Activated CD8-positive, alpha-beta memory T cell treated with anti-CD3 and anti-CD28 coated beads for 36 hours (primary cell): ENCODE data around the gene BIRC6. TPM values are rescaled to one million over a fixed set of nuclear protein-coding genes. Genes with fewer than 3 reads are reported as not detected.
"Not testable (repeated sequence)": the region's sequence is repeated elsewhere in the genome, so short reads cannot be mapped to it uniquely, and the experiment has no call there.

Experiments
- CTCF ChIA-PET: fragments of 350-600 bp; sonication (Branson Sonifier 250); formaldehyde crosslinking; loops from one replicate; lab custom pipeline; 2021; ENCODE audit warnings: antibody characterized with exemption; lab: Charles Lee
- POLR2A ChIA-PET: fragments of 350-600 bp; sonication (Branson Sonifier 250); formaldehyde crosslinking; loops from one replicate; lab custom pipeline; 2021; ENCODE audit warnings: antibody characterized with exemption; lab: Charles Lee
- total RNA-seq, 2 experiments: library from RNA; stranded (reverse); gene quantifications; one replicate each; pipeline ENCODE4 v1.2.3, GENCODE V29; 2021

The BIRC6 gene
- total RNA-seq, 2 experiments from 2014 or later: 71.2 to 73.6 TPM

- ChIA-PET CTCF (no interaction called here), POLR2A (interaction anchor here (0.6 kb wide), 1 partner anchor 468 kb away, joined by 3 read pairs; no protein-coding TSS in a partner anchor)
Observed at GRCh38 chr2:32489061-32489460, 132.2 kb downstream of the BIRC6 start.

DNA sequence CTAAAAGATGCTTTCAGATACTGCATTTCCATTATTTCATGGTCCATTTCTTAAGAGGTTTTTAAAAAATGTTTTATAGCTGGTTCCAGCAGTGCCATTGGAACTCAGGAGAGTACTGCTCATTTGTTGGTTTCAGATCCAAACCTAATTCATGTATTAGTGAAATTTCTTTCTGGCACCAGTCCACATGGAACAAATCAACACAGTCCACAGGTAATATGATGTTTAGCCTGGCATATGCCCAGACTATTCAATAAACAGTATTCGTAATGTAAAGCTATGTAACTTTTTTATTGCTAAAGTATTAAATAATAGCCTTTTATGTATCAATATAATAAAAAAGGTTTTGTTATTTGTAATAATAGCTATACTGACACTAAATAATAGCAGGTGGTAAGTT lies 134.5 kb downstream of the BIRC6 start:
- ChIA-PET POLR2A (no interaction called here), CTCF (interaction anchor here (0.6 kb wide), 1 partner anchor 450 kb away, joined by 3 read pairs; no protein-coding TSS in a partner anchor)

- CTCF ChIA-PET: no interaction called here
- POLR2A ChIA-PET: no interaction called here
Observed at GRCh38 chr2:32495139-32495538, 138.3 kb downstream of the BIRC6 start.

DNA sequence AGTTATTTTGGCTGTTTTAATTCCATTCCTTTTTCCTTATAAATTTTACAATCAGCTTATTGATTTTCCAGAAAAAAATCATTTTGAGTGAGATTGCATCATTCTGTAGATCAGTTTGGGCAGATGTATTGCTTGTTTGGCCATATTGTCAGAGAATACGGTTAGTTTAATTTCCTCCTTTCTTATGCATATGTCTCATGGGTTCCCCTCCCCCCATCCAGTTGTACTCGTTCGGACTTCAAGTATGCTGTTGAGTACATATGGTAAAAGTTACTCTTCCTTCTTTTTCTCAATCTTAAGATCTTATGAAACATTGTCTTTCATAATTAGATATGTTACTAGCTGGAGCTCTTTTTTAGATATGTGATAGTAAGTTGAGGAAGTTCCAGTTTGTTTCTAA lies 139.8 kb downstream of the BIRC6 start:
- CTCF ChIA-PET: no interaction called here

DNA sequence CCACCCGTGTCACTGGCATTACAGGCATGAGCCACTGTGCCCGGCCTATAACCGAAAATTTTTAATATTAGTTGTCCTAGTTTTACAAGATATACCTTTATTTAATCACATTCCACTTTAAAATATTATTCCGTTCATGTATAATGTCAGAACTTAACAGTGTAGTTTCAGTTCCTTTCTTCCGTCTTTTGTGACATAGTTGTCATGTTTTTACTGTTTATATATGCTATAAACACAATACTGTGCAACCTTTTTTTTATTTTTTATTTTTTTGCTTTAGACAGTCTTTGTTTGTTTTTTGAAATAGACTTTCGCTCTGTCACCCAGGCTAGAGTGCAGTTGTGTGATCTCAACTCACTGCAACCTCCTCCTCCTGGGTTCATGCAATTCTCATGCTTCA lies 141.5 kb downstream of the BIRC6 start:
- CTCF ChIA-PET: no interaction called here

More for the DNA sequence above, 139.8 kb downstream of the BIRC6 start:
- POLR2A ChIA-PET: no interaction called here

DNA sequence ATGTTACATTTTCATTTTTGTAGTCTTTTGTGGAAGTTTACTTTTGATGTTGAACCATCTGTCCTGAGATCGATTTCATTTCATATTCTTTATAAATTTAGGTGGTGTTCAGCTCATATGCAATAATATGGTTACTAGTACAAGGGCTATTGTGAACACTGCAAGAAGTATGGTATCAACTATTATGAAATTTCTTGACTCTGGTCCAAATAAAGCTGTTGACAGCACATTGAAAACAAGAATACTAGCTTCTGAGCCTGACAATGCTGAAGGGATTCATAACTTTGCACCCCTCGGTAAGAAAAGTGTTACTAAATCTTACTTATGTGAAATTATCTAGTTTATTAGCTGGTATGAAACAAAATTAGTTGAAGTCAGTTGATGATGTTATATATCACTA lies 146.1 kb downstream of the BIRC6 start:
- POLR2A ChIA-PET: no interaction called here
- CTCF ChIA-PET: no interaction called here

More for the DNA sequence above, 141.5 kb downstream of the BIRC6 start:
- POLR2A ChIA-PET: no interaction called here

DNA sequence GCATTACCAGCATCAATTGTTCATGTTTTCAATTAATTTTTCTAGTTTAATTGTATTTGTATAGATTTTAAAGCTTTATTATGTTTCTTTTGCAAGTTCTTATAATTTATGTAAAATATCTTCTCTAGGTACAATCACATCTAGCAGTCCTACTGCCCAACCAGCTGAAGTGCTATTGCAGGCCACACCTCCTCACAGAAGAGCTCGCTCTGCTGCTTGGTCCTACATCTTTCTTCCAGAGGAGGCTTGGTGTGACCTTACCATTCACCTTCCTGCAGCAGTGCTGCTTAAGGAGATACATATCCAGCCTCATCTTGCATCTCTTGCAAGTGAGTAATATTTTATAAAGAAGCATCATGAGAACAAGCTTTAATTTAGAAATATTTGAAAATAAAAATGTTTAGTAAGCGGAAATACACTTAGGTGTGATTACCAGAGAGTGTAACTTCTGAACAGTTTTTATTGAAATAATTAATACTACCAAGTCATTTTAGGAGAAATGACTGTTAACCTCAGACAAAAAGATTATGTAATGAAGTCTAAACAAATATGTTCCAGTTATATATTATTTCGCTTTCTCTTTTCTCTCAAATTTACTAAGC lies 148.2 kb downstream of the BIRC6 start:
- CTCF ChIA-PET: no interaction called here
- POLR2A ChIA-PET: no interaction called here

DNA sequence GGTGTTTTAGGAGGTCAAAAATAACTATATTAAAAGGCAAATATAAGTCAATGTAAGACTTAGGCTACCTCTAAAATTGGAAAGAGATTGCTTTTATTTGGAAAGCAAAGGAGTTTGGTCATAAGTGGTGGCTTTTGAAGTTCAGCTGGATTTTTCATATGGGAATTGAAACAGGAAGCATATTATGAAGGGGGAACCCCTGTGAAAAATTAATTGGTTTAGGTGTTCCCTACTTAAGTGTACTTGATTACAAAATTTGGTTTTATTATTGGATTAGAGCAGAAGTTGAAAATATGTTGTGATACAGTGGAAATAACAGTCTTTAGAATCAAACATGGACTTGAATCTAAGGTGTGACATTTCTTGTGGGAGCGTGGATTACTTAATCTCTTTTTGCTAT lies 149.6 kb downstream of the BIRC6 start:
- ChIA-PET POLR2A (no interaction called here), CTCF (no interaction called here)

GRCh38 chr2:32514946-32515345 lies 158.1 kb downstream of the BIRC6 start:
- POLR2A ChIA-PET: no interaction called here
- CTCF ChIA-PET: no interaction called here

GRCh38 chr2:32516567-32516966 lies 159.7 kb downstream of the BIRC6 start:
- ChIA-PET CTCF (no interaction called here), POLR2A (no interaction called here)

GRCh38 chr2:32522770-32523169 lies 165.9 kb downstream of the BIRC6 start:
- CTCF ChIA-PET: no interaction called here
- POLR2A ChIA-PET: no interaction called here

- CTCF ChIA-PET: no interaction called here
- POLR2A ChIA-PET: no interaction called here
Observed at GRCh38 chr2:32523686-32524085, 166.9 kb downstream of the BIRC6 start.

DNA sequence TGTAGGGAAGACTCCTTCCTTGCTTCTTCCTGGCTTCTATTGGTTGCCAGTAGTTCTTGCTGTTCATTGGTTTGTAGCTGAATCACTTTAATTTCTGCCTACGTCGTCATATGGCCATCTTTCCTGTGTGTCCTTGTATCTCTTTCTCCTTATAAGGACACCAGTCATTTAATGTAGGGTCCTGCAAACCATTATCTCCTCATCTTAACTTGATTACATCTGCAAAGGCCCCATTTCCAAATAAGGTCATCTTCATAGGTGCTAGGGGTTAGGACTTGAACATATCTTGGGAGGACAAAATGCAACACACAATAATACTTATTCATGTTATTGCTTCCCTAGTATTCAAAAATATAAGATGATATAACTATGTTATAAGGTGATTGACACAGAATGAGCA lies 175.5 kb downstream of the BIRC6 start:
- ChIA-PET POLR2A (no interaction called here), CTCF (no interaction called here)

DNA sequence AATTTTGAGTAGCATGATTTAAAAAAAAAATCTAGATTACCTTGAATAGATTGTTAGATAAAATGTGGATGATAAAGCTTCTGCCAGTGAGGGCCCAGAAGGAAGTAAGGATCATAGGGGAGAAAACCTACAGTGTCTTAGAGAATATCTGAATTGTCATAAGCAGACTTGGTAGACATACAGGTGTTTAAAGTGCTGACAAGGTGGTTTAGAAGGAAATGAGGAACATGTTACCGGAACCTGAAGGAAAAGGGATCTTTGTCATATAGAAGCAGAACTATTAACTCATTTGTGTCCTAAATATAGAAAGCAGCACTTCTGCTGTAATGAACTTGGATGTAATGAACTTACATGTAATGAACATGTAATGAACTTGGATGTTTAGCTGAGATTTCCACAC lies 176.1 kb downstream of the BIRC6 start:
- CTCF ChIA-PET: no interaction called here
- POLR2A ChIA-PET: no interaction called here

GRCh38 chr2:32534831-32535230 lies 178.0 kb downstream of the BIRC6 start:
- POLR2A ChIA-PET: interaction anchor here (0.5 kb wide), 1 partner anchor 220 kb away, joined by 6 read pairs; no protein-coding TSS in a partner anchor
- CTCF ChIA-PET: no interaction called here

DNA sequence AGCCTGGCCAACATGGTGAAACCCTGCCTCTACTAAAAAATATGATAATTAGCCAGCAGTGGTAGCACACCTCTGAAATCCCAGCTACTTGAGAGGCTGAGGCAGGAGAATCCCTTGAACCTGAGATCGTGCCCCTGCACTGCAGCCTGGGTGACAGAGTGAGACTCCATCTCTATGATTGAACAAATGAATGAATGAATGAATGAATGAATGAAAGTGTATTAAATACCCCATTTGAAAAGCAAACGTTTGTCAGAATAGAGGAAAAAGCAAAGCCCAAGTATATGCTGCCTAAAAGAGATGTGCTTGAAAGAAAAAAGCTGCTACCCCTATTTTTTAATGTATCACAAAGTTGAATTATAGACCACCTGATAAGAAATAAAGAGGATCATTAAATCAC lies 181.9 kb downstream of the BIRC6 start:
- ChIA-PET POLR2A (no interaction called here), CTCF (no interaction called here)

- CTCF ChIA-PET, POLR2A ChIA-PET: not testable (repeated sequence)
Observed at GRCh38 chr2:32552483-32552882, 195.7 kb downstream of the BIRC6 start.

- POLR2A ChIA-PET: no interaction called here
- CTCF ChIA-PET: interaction anchor here (0.6 kb wide), 1 partner anchor 86 kb away, joined by 3 read pairs; no protein-coding TSS in a partner anchor
Observed at GRCh38 chr2:32553829-32554432, 197.1 kb downstream of the BIRC6 start.

- CTCF ChIA-PET: no interaction called here
- POLR2A ChIA-PET: no interaction called here
Observed at GRCh38 chr2:32558492-32558891, 201.7 kb downstream of the BIRC6 start.

- CTCF ChIA-PET: no interaction called here
- POLR2A ChIA-PET: no interaction called here
Observed at GRCh38 chr2:32559136-32559535, 202.3 kb downstream of the BIRC6 start.

- POLR2A ChIA-PET: no interaction called here
- CTCF ChIA-PET: no interaction called here
Observed at GRCh38 chr2:32562906-32563305, 206.1 kb downstream of the BIRC6 start.
